Astrocyte of the spinal cord (primary cell): ENCODE measurements around the gene DTX3.

Experiments used
- DNase-seq: peaks from one replicate; pipeline ENCODE4 v3.0.0; 2011; ENCODE audit warnings: low read depth, low spot score
- H3K4me3 ChIP-seq: 2 replicates; pipeline ENCODE4 v1.5.1; 2011; ENCODE audit warnings: low read depth, mild to moderate bottlenecking, low read length, moderate library complexity
- in situ Hi-C: cut with HindIII; loops from 2 replicates; pipeline ENCODE4 v1.10.0; 2017; ENCODE audit warnings: low sequenced_read_pairs
- TF ChIP-seq, protein P1 (sequence below): IDR thresholded peaks from 2 replicates; pipeline ENCODE4 v1.5.1; 2012; ENCODE audit warnings: low read depth, mild to moderate bottlenecking, low read length, inconsistent platforms

DTX3 gene

GRCh38 chr12:57576613-57577160 is 27.9 kb upstream of the DTX3 start:
- in situ Hi-C loops, result no loop called here
- DNase-seq, result no peak
- TF ChIP-seq, protein P1, sequence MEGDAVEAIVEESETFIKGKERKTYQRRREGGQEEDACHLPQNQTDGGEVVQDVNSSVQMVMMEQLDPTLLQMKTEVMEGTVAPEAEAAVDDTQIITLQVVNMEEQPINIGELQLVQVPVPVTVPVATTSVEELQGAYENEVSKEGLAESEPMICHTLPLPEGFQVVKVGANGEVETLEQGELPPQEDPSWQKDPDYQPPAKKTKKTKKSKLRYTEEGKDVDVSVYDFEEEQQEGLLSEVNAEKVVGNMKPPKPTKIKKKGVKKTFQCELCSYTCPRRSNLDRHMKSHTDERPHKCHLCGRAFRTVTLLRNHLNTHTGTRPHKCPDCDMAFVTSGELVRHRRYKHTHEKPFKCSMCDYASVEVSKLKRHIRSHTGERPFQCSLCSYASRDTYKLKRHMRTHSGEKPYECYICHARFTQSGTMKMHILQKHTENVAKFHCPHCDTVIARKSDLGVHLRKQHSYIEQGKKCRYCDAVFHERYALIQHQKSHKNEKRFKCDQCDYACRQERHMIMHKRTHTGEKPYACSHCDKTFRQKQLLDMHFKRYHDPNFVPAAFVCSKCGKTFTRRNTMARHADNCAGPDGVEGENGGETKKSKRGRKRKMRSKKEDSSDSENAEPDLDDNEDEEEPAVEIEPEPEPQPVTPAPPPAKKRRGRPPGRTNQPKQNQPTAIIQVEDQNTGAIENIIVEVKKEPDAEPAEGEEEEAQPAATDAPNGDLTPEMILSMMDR, result no peak
- H3K4me3 ChIP-seq, result no peak overlapping the region

DNA sequence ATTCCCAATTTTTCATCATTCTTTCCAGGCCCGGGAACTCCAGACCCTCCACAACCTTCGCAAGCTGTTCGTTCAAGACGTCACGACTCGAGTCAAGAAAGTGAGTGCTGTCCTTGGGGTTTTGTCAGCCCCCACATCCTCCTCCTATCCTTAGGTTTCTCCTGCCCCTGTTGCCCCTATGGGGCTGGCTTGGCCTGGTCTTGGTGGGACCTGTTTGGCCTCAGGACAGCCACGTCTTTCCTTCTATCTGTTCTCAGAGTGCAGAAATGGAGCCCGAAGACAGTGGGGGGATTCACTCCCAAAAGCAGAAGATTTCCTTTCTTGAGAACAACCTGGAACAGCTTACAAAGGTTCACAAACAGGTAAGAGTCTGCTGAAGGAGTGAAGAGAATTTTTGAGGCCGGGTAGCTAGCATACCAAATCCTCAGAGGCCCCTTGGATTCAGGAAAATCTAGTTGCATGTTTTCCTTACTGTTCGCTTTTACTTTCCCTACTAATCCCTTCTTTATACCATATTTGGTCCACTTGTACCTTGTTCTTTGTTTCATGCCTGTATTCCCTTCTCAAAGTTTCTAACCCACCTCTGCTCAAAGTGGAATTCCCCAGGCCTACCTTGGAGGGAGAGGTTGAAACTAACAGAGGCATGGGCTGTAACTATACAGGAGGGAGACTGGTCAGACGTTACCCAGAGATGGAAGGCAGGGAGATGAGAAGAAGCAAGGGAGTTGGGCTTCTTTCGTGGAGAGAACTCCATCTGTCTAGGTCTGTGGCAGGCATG is 26.5 kb upstream of the DTX3 start:
- no peak overlapping the region for H3K4me3 ChIP-seq
- TF ChIP-seq, protein P1, result no peak
- DNase-seq, result no peak
- in situ Hi-C loops, result no loop called here

- in situ Hi-C loops, result no loop called here
- no peak for DNase-seq
- no peak overlapping the region for H3K4me3 ChIP-seq
- TF ChIP-seq, protein P1, result no peak
These were observed 25.6 kb upstream of the DTX3 start for GRCh38 chr12:57579011-57579410.

- in situ Hi-C loops, result no loop called here
- TF ChIP-seq, protein P1, result no peak
- DNase-seq, result no peak
- no peak overlapping the region for H3K4me3 ChIP-seq
These were observed 24.8 kb upstream of the DTX3 start for GRCh38 chr12:57579677-57580465.

- no peak overlapping the region for H3K4me3 ChIP-seq
- no peak for DNase-seq
- TF ChIP-seq, protein P1, result no peak
- in situ Hi-C loops, result no loop called here
These were observed 24.2 kb upstream of the DTX3 start for GRCh38 chr12:57580466-57580795.

GRCh38 chr12:57581802-57582201 is 22.8 kb upstream of the DTX3 start:
- no peak overlapping the region for H3K4me3 ChIP-seq
- no peak for DNase-seq
- TF ChIP-seq, protein P1, result no peak
- in situ Hi-C loops, result no loop called here
